Measurements from ENCODE around the gene ISCU. TPM values are rescaled to one million over a fixed set of nuclear protein-coding genes. Genes with fewer than 3 reads are reported as not detected.

Gene ISCU
- total RNA-seq, 2 donors from 2014 or later, result 63.1 to 66.0 TPM

GRCh38 chr12:108514973-108515814 lies 47.2 kb upstream of the ISCU start, which contains the start of gene FICD:
Gene FICD (plus strand): TSS chr12:108515277. CDS start chr12:108516973, 1,696 bp downstream.
- H3K27me3 ChIP-seq (ENCODE audit: control insufficient read depth, insufficient read depth, low read length, poor library complexity, severe bottlenecking), result no peaks in the 10 kb centered on the region
- peaks cover 30% of the 10 kb centered on the region for H3K36me3 ChIP-seq (ENCODE audit: control insufficient read depth, insufficient read depth, low read length)
- H3K27ac ChIP-seq (ENCODE audit: low read depth, low read length), result no peak within 1 kb of the TSS
- H3K4me1 ChIP-seq (ENCODE audit: control insufficient read depth, insufficient read depth, low read length), result peaks cover 4% of the 10 kb centered on the region
- WGBS, 2 experiments (ENCODE audit: insufficient coverage in 1 of 2, insufficient read length in 1 of 2), result 0% methylated on average over 10 to 65 of the region's 67 CpGs
- H3K27ac Mint-ChIP-seq, result peak within 1 kb of the TSS; percentile 86
- no peaks in the 10 kb centered on the region for H3K9me3 Mint-ChIP-seq
- H3K27me3 Mint-ChIP-seq (ENCODE audit: insufficient read depth), result no peaks in the 10 kb centered on the region
- DNase-seq, result peak; percentile 100
- H3K4me3 ChIP-seq (ENCODE audit: low read length), result peak within 1 kb of the TSS; percentile 96
- H3K4me1 Mint-ChIP-seq, result peaks cover 11% of the 10 kb centered on the region
- peaks cover 24% of the 10 kb centered on the region for H3K36me3 Mint-ChIP-seq (ENCODE audit: low read depth)
- no peak for TF ChIP-seq CTCF (conservative IDR thresholded peaks at IDR 0.05)
- no peaks in the 10 kb centered on the region for H3K9me3 ChIP-seq (ENCODE audit: control insufficient read depth, low read length)
- H3K4me3 Mint-ChIP-seq, result peak within 1 kb of the TSS; percentile 88
- H3K9ac ChIP-seq (ENCODE audit: extremely low read depth, low read length, poor library complexity, severe bottlenecking), result peak within 1 kb of the TSS; percentile 79

- 84 to 90% methylated on average over 4 to 5 of the region's 5 CpGs for WGBS, 2 experiments (ENCODE audit: insufficient coverage in 1 of 2, insufficient read length in 1 of 2)
- H3K27ac Mint-ChIP-seq, result peak overlapping the region; percentile 86
- H3K27ac ChIP-seq (ENCODE audit: low read depth, low read length), result no peak overlapping the region
These were observed 46.5 kb upstream of the ISCU start for GRCh38 chr12:108515916-108516315.

More at GRCh38 chr12:108515916-108516315, 46.5 kb upstream of the ISCU start:
- Histone ChIP-seq H3K9me3 (ENCODE audit: control insufficient read depth, low read length) (no peaks in the 10 kb centered on the region), H3K36me3 (ENCODE audit: control insufficient read depth, insufficient read depth, low read length) (peaks cover 37% of the 10 kb centered on the region), H3K9ac (ENCODE audit: extremely low read depth, low read length, poor library complexity, severe bottlenecking) (peak overlapping the region; percentile 79), H3K4me3 (ENCODE audit: low read length) (peak overlapping the region; percentile 96), H3K4me1 (ENCODE audit: control insufficient read depth, insufficient read depth, low read length) (peaks cover 4% of the 10 kb centered on the region), H3K27me3 (ENCODE audit: control insufficient read depth, insufficient read depth, low read length, poor library complexity, severe bottlenecking) (no peaks in the 10 kb centered on the region)
- Mint-ChIP-seq H3K9me3 (no peaks in the 10 kb centered on the region), H3K4me1 (peaks cover 11% of the 10 kb centered on the region), H3K4me3 (peak overlapping the region; percentile 88), H3K27me3 (ENCODE audit: insufficient read depth) (no peaks in the 10 kb centered on the region), H3K36me3 (ENCODE audit: low read depth) (peaks cover 24% of the 10 kb centered on the region)
- no peak for TF ChIP-seq CTCF (conservative IDR thresholded peaks at IDR 0.05)
- peak; percentile 65 for DNase-seq

All from endodermal cell (in vitro differentiated cells).